Chondrocyte (in vitro differentiated cells): ENCODE data around the gene EMILIN2. TPM values are rescaled to one million over a fixed set of nuclear protein-coding genes. Genes with fewer than 3 reads are reported as not detected.
A peak's percentile ranks its signal among the peaks of the same experiment; 100 is the strongest.

Experiments
- DNase-seq: peaks from one replicate; pipeline ENCODE4 v3.0.0; 2021; ENCODE audit warnings: mixed read lengths, low spot score
- H3K27ac Mint-ChIP-seq: one replicate; pipeline ENCODE4 v1.8.0; 2021; ENCODE audit warnings: mild to moderate bottlenecking, moderate library complexity, mixed read lengths; ENCODE audit not compliant: unreplicated experiment
- H3K27me3 Mint-ChIP-seq: 2 replicates; pipeline ENCODE4 v1.8.0; 2021; ENCODE audit warnings: low read depth, mixed read lengths
- H3K36me3 Mint-ChIP-seq: 2 replicates; pipeline ENCODE4 v1.8.0; 2021; ENCODE audit warnings: low read depth, mixed read lengths
- H3K4me1 Mint-ChIP-seq: 2 replicates; pipeline ENCODE4 v1.8.0; 2021; ENCODE audit warnings: low read depth, mild to moderate bottlenecking, mixed read lengths
- H3K4me3 Mint-ChIP-seq: one replicate; pipeline ENCODE4 v1.8.0; 2021; ENCODE audit warnings: mild to moderate bottlenecking, moderate library complexity, mixed read lengths; ENCODE audit not compliant: unreplicated experiment
- H3K9me3 Mint-ChIP-seq: 2 replicates; pipeline ENCODE4 v1.8.0; 2021; ENCODE audit warnings: low read depth, mixed read lengths
- CTCF ChIP-seq: fragments of 200-600 bp; sonication (generic); IDR thresholded peaks from 2 replicates; pipeline ENCODE4 v1.5.0; 2021; ENCODE audit warnings: antibody characterized with exemption, mild to moderate bottlenecking, moderate library complexity
- total RNA-seq: library from RNA; stranded (reverse); gene quantifications from 3 replicates; pipeline ENCODE4 v1.2.1, GENCODE V29; 2021

Gene EMILIN2
- total RNA-seq, 1 donor from 2014 or later: 9.9 TPM

DNA sequence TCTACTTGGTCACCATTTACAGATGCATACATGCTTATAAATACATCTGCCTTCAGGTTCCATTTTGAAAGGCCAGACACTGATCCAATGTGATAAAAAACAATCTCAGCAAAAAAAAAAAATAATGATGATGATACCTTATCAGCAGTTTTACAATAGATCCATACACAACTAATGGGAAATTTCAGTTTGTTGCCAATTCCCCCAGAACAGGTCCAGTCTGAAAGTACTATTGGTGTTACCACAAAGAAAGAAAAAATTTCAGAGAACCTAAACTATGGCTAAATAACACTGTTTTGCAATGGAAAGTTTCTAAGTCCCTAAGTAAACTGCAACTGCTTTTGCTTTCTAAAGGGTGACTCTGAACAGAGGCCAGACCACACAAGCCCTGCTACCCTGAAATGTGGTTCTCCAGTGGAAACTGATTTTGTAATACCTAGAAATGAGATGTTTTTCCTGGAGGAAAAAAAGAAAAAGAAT, 112.1 kb downstream of the EMILIN2 start:
- H3K36me3 Mint-ChIP-seq: peaks cover 16% of the 10 kb centered on the region
- H3K4me3 Mint-ChIP-seq: no peak overlapping the region
- no peak for DNase-seq
- no peaks in the 10 kb centered on the region for H3K27me3 Mint-ChIP-seq
- peak overlapping the region; percentile 86 for H3K27ac Mint-ChIP-seq
- no peaks in the 10 kb centered on the region for H3K9me3 Mint-ChIP-seq
- H3K4me1 Mint-ChIP-seq: peaks cover 54% of the 10 kb centered on the region
- no peak for TF ChIP-seq CTCF

DNA sequence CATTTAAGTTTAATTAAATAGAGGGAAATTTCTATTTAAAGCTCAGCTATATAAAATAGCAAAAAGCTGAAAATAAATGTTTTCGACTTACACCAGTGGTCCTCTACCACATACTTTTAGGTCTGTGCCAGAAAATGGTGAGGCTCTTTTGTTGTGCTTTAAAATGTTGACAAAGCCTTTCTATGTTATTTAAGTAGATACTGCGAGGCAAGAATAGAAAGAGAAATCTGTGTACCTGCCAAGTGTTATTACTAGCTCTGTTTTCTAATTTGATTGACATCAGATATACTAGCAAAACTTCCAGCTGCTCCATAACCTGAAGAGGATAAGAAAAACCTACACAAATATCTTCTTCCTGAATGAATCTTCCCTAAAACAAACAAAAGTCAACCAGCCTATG, 112.5 kb downstream of the EMILIN2 start:
- Mint-ChIP-seq H3K4me1 (peaks cover 56% of the 10 kb centered on the region), H3K9me3 (no peaks in the 10 kb centered on the region), H3K36me3 (peaks cover 12% of the 10 kb centered on the region), H3K27me3 (no peaks in the 10 kb centered on the region), H3K4me3 (no peak overlapping the region), H3K27ac (peak overlapping the region; percentile 23)
- DNase-seq: no peak
- TF ChIP-seq CTCF: no peak

GRCh38 chr18:2960983-2961696, 114.3 kb downstream of the EMILIN2 start:
- Mint-ChIP-seq H3K4me3 (no peak overlapping the region), H3K36me3 (peaks cover 6% of the 10 kb centered on the region), H3K9me3 (no peaks in the 10 kb centered on the region), H3K4me1 (peaks cover 62% of the 10 kb centered on the region), H3K27ac (peak overlapping the region; percentile 55), H3K27me3 (no peaks in the 10 kb centered on the region)
- no peak for TF ChIP-seq CTCF
- no peak for DNase-seq

DNA sequence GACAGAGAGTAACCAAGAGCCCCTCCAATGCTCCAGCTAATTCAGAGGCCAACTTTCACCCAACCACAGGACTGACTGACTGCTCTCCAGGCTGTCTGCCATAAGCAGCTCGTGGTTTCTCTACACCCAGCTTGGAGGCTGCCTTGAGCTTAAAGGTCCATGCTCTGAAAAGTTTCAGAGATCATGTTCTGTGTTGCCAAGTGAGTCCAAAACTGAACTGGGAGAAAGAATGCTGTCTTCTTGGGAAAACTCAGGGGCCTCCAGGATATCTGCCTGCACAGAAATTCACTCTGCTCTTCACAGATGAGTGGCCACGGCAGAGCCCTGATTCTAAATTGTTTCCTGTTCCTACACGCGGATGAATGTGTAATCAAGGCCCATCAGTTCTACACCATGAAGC, 115.0 kb downstream of the EMILIN2 start:
- H3K9me3 Mint-ChIP-seq: no peaks in the 10 kb centered on the region
- DNase-seq: no peak
- H3K4me3 Mint-ChIP-seq: no peak overlapping the region
- peaks cover 3% of the 10 kb centered on the region for H3K36me3 Mint-ChIP-seq
- peak overlapping the region; percentile 55 for H3K27ac Mint-ChIP-seq
- H3K27me3 Mint-ChIP-seq: no peaks in the 10 kb centered on the region
- no peak for TF ChIP-seq CTCF
- peaks cover 62% of the 10 kb centered on the region for H3K4me1 Mint-ChIP-seq

DNA sequence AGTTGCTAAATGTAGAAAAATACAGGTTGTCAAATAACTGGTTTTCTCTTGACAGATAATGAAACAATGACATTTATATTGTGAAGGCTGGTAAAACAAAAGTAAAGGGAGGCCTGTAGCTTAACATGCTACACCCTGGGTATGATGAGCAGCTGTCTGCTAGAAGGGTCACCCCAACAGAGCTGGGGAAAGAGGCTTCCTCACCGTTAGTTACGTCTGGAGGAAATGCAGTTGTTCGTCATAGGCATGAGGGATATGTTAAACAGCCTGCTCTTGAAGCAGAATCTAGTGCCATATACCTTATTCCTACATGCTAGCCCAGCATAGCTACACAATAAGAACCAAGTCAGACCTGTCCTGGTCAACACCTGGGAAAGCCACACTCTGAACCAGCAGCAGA, 116.2 kb downstream of the EMILIN2 start:
- H3K4me3 Mint-ChIP-seq: no peak overlapping the region
- no peaks in the 10 kb centered on the region for H3K9me3 Mint-ChIP-seq
- H3K27me3 Mint-ChIP-seq: no peaks in the 10 kb centered on the region
- H3K27ac Mint-ChIP-seq: no peak overlapping the region
- peaks cover 2% of the 10 kb centered on the region for H3K36me3 Mint-ChIP-seq
- no peak for TF ChIP-seq CTCF
- DNase-seq: no peak
- peaks cover 63% of the 10 kb centered on the region for H3K4me1 Mint-ChIP-seq
